ENCODE measurements around the gene SRCIN1. TPM values are rescaled to one million over a fixed set of nuclear protein-coding genes. Genes with fewer than 3 reads are reported as not detected.
A peak's percentile ranks its signal among the peaks of the same experiment; 100 is the strongest.

SRCIN1 gene
- 9.5 TPM for polyA plus RNA-seq (2012; ENCODE audit: insufficient read length, low read depth)

DNA sequence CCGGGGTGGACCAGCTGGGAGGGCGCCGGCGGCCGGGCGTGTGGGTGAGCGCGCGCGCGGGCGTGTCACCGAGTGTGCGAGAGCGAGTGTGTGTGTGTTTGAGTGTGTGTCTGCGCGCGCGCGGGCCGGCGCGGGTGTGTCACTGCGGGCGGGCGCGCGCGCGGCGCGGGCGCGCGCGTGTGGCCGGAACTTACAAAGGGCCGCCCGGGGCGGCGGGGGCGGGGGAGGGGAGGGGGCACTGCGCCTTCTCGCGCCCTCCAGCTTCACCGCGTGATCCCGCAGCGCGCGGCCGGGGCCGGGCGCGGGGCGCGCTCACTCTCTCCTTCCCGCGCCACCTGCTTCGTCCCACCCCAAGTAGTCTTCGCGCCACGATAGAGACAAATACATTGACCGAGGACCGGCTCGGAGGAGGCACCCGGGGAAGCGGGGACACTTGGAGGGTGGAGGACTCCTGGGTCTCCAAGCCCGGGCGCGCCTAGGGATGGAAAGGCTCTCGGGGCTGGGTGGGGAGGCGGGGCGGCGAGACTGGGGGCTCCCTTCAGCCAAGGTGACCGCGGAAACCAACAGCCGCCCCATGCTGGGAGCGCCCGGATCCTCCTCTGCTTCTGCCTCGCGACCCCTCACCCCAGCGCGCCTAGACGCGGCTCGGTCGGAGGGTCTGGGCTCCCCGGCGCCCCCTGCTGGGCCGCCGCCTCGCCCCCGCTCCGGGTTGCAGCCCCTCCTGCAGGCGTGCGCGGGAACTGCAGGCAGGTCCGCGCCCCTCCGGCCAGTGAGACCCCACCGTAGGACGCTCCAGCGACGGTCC, at the start of gene SRCIN1:
TSS of gene SRCIN1 (minus strand) at position 112 of the 805 bp plus-strand sequence. CDS start 247 bp downstream, outside the sequence.
- TF ChIP-seq POLR2AphosphoS5 (IDR thresholded peaks at IDR 0.05; ENCODE audit: low read depth, low read length) (no peak), FOXP2 (optimal IDR thresholded peaks at IDR 0.05; ENCODE audit: borderline replicate concordance, extremely low read depth, extremely low read length, insufficient read depth) (peak; percentile 35), TAF1 (IDR thresholded peaks at IDR 0.05; ENCODE audit: borderline replicate concordance, insufficient read depth, low read length) (no peak)
- TF ChIP-seq, protein P1, sequence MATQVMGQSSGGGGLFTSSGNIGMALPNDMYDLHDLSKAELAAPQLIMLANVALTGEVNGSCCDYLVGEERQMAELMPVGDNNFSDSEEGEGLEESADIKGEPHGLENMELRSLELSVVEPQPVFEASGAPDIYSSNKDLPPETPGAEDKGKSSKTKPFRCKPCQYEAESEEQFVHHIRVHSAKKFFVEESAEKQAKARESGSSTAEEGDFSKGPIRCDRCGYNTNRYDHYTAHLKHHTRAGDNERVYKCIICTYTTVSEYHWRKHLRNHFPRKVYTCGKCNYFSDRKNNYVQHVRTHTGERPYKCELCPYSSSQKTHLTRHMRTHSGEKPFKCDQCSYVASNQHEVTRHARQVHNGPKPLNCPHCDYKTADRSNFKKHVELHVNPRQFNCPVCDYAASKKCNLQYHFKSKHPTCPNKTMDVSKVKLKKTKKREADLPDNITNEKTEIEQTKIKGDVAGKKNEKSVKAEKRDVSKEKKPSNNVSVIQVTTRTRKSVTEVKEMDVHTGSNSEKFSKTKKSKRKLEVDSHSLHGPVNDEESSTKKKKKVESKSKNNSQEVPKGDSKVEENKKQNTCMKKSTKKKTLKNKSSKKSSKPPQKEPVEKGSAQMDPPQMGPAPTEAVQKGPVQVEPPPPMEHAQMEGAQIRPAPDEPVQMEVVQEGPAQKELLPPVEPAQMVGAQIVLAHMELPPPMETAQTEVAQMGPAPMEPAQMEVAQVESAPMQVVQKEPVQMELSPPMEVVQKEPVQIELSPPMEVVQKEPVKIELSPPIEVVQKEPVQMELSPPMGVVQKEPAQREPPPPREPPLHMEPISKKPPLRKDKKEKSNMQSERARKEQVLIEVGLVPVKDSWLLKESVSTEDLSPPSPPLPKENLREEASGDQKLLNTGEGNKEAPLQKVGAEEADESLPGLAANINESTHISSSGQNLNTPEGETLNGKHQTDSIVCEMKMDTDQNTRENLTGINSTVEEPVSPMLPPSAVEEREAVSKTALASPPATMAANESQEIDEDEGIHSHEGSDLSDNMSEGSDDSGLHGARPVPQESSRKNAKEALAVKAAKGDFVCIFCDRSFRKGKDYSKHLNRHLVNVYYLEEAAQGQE (IDR thresholded peaks at IDR 0.05; ENCODE audit: insufficient read depth in 1 of 2, low read depth in 2 of 2, low read length in 2 of 2) = no peak

- TF ChIP-seq SIN3A (IDR thresholded peaks at IDR 0.05; ENCODE audit: borderline replicate concordance, insufficient read depth, low read length) (no peak), FOXP2 (optimal IDR thresholded peaks at IDR 0.05; ENCODE audit: borderline replicate concordance, extremely low read depth, extremely low read length, insufficient read depth) (no peak), POLR2AphosphoS5 (IDR thresholded peaks at IDR 0.05; ENCODE audit: low read depth, low read length) (no peak), TAF1 (IDR thresholded peaks at IDR 0.05; ENCODE audit: borderline replicate concordance, insufficient read depth, low read length) (no peak)
- TF ChIP-seq, protein P1 (IDR thresholded peaks at IDR 0.05; ENCODE audit: insufficient read depth in 1 of 2, low read depth in 2 of 2, low read length in 2 of 2) = no peak
Measured at GRCh38 chr17:38654411-38655398, 49.0 kb upstream of the SRCIN1 start.

DNA sequence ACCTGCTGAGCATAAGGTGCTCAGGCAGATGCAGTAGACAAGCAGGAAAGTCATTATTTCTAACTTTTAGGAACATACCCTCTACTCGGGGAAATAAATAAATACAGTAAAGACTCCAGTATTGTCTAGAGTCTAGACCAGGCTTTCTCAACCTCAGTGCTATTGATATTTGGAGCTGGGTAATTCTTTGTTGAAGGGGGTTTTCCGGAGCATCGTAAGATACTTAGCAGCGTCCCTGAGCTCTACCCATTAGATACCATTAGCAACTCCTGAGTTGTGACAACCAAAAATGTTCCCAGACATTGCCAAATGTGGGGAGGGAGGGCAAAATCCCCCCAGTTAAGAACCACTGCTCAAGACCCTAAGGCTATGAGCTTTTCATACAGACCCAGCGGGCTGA, 47.9 kb upstream of the SRCIN1 start:
- TF ChIP-seq SIN3A (IDR thresholded peaks at IDR 0.05; ENCODE audit: borderline replicate concordance, insufficient read depth, low read length) (no peak), POLR2AphosphoS5 (IDR thresholded peaks at IDR 0.05; ENCODE audit: low read depth, low read length) (no peak), TAF1 (IDR thresholded peaks at IDR 0.05; ENCODE audit: borderline replicate concordance, insufficient read depth, low read length) (no peak), FOXP2 (optimal IDR thresholded peaks at IDR 0.05; ENCODE audit: borderline replicate concordance, extremely low read depth, extremely low read length, insufficient read depth) (no peak)
- TF ChIP-seq, protein P1 (IDR thresholded peaks at IDR 0.05; ENCODE audit: insufficient read depth in 1 of 2, low read depth in 2 of 2, low read length in 2 of 2) = no peak

DNA sequence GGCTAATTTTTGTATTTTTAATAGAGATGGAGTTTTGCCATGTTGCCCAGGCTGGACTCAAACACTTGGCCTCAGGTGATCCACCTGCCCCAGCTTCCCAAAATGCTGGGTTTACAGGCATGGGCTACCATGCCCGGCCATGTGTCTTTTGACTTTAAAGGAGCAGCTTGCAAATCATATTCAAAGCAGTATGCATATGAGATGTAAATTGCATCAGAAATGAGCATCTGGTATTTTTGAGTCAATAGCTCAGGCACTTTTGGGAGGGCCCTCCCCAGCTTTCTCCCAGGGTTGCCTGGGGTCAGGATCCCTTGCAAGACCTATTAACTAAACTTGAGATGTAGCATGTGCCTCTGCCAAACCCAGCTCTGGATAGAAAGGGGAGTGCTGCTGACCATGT, 47.5 kb upstream of the SRCIN1 start:
- TF ChIP-seq FOXP2 (optimal IDR thresholded peaks at IDR 0.05; ENCODE audit: borderline replicate concordance, extremely low read depth, extremely low read length, insufficient read depth) = no peak
- TF ChIP-seq, protein P1 (IDR thresholded peaks at IDR 0.05; ENCODE audit: insufficient read depth in 1 of 2, low read depth in 2 of 2, low read length in 2 of 2) = no peak
- no peak for TF ChIP-seq TAF1 (IDR thresholded peaks at IDR 0.05; ENCODE audit: borderline replicate concordance, insufficient read depth, low read length)
- no peak for TF ChIP-seq POLR2AphosphoS5 (IDR thresholded peaks at IDR 0.05; ENCODE audit: low read depth, low read length)
- TF ChIP-seq SIN3A (IDR thresholded peaks at IDR 0.05; ENCODE audit: borderline replicate concordance, insufficient read depth, low read length) = no peak
